Activated CD4-positive, alpha-beta T cell treated with anti-CD3 and anti-CD28 coated beads, Interleukin-2, amount 10 ng/mL, durations not matched to agents 24 days and 14 days (primary cell): ENCODE data around the gene TNFAIP8. TPM values are rescaled to one million over a fixed set of nuclear protein-coding genes. Genes with fewer than 3 reads are reported as not detected.

Source experiments
- DNase-seq: peaks from one replicate; pipeline ENCODE4 v3.0.0; 2022
- H3K27ac Mint-ChIP-seq: one replicate; pipeline ENCODE4 v1.8.0; 2022; ENCODE audit warnings: mild to moderate bottlenecking, mixed read lengths
- H3K27me3 Mint-ChIP-seq: one replicate; pipeline ENCODE4 v1.8.0; 2022; ENCODE audit warnings: mixed read lengths
- H3K36me3 Mint-ChIP-seq: one replicate; pipeline ENCODE4 v1.8.0; 2022; ENCODE audit warnings: low read depth, mild to moderate bottlenecking, mixed read lengths
- H3K4me1 Mint-ChIP-seq: one replicate; pipeline ENCODE4 v1.8.0; 2021; ENCODE audit warnings: mixed read lengths
- H3K4me3 Mint-ChIP-seq: one replicate; pipeline ENCODE4 v1.8.0; 2022; ENCODE audit warnings: mild to moderate bottlenecking, moderate library complexity, mixed read lengths
- H3K9me3 Mint-ChIP-seq: one replicate; pipeline ENCODE4 v1.8.0; 2021; ENCODE audit warnings: mixed read lengths
- intact Hi-C: fragments of 100-400 bp; cut with micrococcal nuclease; formaldehyde crosslinking; loops from one replicate; pipeline ENCODE4 v1.15.1; 2023
- total RNA-seq: library from RNA; stranded (reverse); gene quantifications from 2 replicates; pipeline ENCODE4 v1.2.3, GENCODE V29; 2022

TNFAIP8 gene
- total RNA-seq, 1 donor from 2014 or later = 188 TPM

DNA sequence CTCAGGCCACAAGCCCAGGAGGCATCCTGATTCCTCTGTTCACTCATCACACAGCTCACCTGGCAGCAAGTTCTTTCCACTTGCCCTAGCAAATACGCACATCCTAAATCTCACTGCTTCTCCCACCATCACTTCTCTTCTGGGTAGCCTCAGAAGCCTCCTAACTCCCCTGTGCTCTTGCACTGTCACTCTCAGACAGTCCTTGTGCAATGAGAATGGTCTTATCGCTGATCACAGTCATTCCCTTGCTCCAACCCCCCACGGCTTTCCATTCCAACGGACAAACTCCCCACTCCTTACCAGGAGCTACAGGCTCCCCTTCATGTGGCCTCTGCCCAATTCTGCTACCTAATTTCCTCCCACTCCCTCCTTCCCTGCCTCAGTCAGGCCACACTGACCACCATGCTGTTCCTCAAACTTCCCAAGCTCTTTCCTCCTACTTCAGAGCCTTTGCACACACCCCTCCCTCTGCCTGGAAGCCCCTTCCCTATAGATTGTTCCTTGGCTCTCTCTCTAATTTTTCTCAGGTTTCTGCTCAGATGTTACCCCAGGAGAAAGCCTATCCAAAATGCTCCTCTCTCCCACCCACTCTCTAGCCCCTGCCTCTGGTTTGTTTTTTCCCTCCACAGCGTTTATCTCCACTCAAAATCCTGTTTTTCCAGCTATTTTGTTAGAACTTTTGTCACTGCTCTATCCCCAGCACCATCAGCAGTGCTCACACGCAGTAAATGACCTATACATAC, 34.1 kb upstream of the TNFAIP8 start:
- H3K36me3 Mint-ChIP-seq = peaks cover 24% of the 10 kb centered on the region
- H3K27ac Mint-ChIP-seq = peak overlapping the region; percentile 89
- peaks cover 75% of the 10 kb centered on the region for H3K4me1 Mint-ChIP-seq
- no peak for DNase-seq
- H3K4me3 Mint-ChIP-seq = peak overlapping the region; percentile 67
- intact Hi-C loops = no loop called here
- no peaks in the 10 kb centered on the region for H3K9me3 Mint-ChIP-seq
- no peaks in the 10 kb centered on the region for H3K27me3 Mint-ChIP-seq

- intact Hi-C loops = no loop called here
- peak overlapping the region; percentile 67 for H3K4me3 Mint-ChIP-seq
- H3K27ac Mint-ChIP-seq = peak overlapping the region; percentile 89
- DNase-seq = no peak
- H3K36me3 Mint-ChIP-seq = peaks cover 24% of the 10 kb centered on the region
- H3K27me3 Mint-ChIP-seq = no peaks in the 10 kb centered on the region
- no peaks in the 10 kb centered on the region for H3K9me3 Mint-ChIP-seq
- H3K4me1 Mint-ChIP-seq = peaks cover 79% of the 10 kb centered on the region
Measured at GRCh38 chr5:119322312-119322947, 33.4 kb upstream of the TNFAIP8 start.

GRCh38 chr5:119322948-119323537, 32.8 kb upstream of the TNFAIP8 start:
- Mint-ChIP-seq H3K27ac (peak overlapping the region; percentile 89), H3K27me3 (no peaks in the 10 kb centered on the region), H3K4me3 (peak overlapping the region; percentile 67), H3K4me1 (peaks cover 80% of the 10 kb centered on the region), H3K9me3 (no peaks in the 10 kb centered on the region), H3K36me3 (peaks cover 24% of the 10 kb centered on the region)
- DNase-seq = peak; percentile 78
- intact Hi-C loops = no loop called here

GRCh38 chr5:119323601-119324000, 32.2 kb upstream of the TNFAIP8 start:
- Mint-ChIP-seq H3K4me1 (peaks cover 80% of the 10 kb centered on the region), H3K9me3 (no peaks in the 10 kb centered on the region), H3K27ac (peak overlapping the region; percentile 75), H3K36me3 (peaks cover 24% of the 10 kb centered on the region), H3K4me3 (no peak overlapping the region), H3K27me3 (no peaks in the 10 kb centered on the region)
- intact Hi-C loops = no loop called here
- DNase-seq = no peak

GRCh38 chr5:119324842-119325241, 31.0 kb upstream of the TNFAIP8 start:
- intact Hi-C loops = loop anchor here (5.0 kb wide), 1 partner anchor 38 kb away; no protein-coding TSS in a partner anchor
- Mint-ChIP-seq H3K4me3 (no peak overlapping the region), H3K36me3 (peaks cover 17% of the 10 kb centered on the region), H3K4me1 (peaks cover 80% of the 10 kb centered on the region), H3K9me3 (no peaks in the 10 kb centered on the region), H3K27me3 (no peaks in the 10 kb centered on the region), H3K27ac (no peak overlapping the region)
- DNase-seq = no peak

GRCh38 chr5:119327018-119327417, 28.8 kb upstream of the TNFAIP8 start:
- no peaks in the 10 kb centered on the region for H3K27me3 Mint-ChIP-seq
- H3K9me3 Mint-ChIP-seq = no peaks in the 10 kb centered on the region
- peak; percentile 79 for DNase-seq
- H3K36me3 Mint-ChIP-seq = peaks cover 10% of the 10 kb centered on the region
- peak overlapping the region; percentile 98 for H3K27ac Mint-ChIP-seq
- H3K4me1 Mint-ChIP-seq = peaks cover 76% of the 10 kb centered on the region
- intact Hi-C loops = loop anchor here (1.0 to 5.0 kb wide), 2 partner anchors 18 to 40 kb away; no protein-coding TSS in a partner anchor
- peak overlapping the region; percentile 78 for H3K4me3 Mint-ChIP-seq

DNA sequence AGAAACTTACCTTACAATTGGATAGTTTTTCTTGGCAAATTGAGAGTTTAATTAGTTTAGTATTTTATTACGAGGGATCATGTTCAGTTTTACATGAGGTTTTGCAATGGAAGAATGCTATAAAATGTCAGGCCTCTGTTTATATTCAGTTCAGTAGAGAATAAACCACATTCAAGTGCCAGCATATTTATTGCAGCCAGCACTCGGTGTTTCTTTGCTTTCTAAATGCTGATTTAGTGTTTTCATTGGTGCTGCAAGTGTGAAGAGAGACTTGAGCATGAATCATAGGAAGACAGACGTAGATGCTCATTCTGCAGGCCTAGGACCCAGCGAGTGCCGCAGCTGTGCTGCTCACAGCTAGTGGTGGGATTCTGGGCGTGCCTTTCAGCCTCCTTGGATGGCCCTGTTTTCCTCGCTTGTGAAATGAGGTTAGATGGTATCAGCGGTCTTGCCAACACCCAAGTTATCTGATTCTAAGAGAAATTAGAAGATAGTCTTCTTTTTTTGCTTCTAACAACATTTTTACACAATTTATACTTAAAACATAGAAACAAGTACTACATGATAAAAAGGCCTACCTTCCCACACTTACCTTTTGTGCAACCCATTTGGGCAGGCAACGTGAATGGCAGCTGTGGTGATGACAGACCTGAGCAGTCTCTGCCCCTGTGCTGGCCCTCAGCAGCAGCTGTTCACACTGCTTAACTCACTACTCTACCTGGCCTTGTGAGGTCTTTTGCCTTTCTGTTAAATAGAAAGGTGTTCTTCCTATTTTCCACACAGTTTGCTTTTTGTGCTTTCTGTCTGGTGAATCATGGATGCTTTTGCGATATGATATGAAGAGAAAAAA, 26.8 kb upstream of the TNFAIP8 start:
- Mint-ChIP-seq H3K27ac (peak overlapping the region; percentile 92), H3K4me3 (peak overlapping the region; percentile 73), H3K9me3 (no peaks in the 10 kb centered on the region), H3K27me3 (no peaks in the 10 kb centered on the region), H3K36me3 (peaks cover 6% of the 10 kb centered on the region), H3K4me1 (peaks cover 74% of the 10 kb centered on the region)
- peak; percentile 86 for DNase-seq
- intact Hi-C loops = loop anchor here (1.0 to 5.0 kb wide), 3 partner anchors 14 to 42 kb away; no protein-coding TSS in a partner anchor

- no peak for DNase-seq
- H3K9me3 Mint-ChIP-seq = no peaks in the 10 kb centered on the region
- peaks cover 75% of the 10 kb centered on the region for H3K4me1 Mint-ChIP-seq
- no peaks in the 10 kb centered on the region for H3K27me3 Mint-ChIP-seq
- peak overlapping the region; percentile 92 for H3K27ac Mint-ChIP-seq
- peak overlapping the region; percentile 73 for H3K4me3 Mint-ChIP-seq
- intact Hi-C loops = loop anchor here (1.0 to 5.0 kb wide), 3 partner anchors 13 to 54 kb away; no protein-coding TSS in a partner anchor
- peaks cover 8% of the 10 kb centered on the region for H3K36me3 Mint-ChIP-seq
Measured at GRCh38 chr5:119329666-119330065, 26.2 kb upstream of the TNFAIP8 start.

DNA sequence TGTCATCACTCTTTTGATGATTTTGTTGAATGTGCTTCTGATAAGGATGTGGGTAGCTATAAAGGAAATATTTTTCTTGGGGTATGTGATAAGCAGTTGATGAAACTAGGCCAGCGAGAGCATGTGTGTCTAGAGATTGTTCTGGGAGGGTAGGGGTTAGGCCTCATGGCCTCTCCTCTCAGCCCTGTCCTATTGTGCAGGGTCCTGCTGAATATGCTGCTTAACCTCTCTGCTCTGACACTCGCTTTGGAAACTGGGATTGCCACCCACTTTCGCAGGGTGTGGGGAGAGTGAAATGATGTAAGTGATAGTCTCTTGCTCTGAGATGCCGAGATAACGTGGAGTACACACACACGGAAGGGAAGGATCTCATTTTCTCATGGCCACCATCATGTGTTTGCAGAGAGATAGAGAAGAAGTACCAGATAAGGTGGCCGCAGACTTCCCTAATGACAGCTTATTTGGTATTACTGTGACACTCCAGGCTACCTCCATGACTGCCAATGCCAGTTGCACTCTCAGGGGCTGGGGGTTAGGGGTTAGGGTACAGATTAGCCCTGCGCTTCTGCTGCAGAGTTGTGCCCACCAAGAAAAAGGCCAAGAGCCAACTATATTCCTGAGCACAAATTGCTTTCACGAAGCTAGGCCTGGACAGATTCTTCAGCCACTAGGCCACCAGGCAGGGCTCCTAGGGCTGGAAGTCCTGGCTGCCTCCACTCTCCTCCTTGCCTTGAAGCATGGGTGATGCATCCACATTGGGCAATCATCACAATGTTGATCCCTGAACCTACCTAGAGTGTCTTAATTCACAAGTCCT, 25.2 kb upstream of the TNFAIP8 start:
- H3K4me1 Mint-ChIP-seq = peaks cover 81% of the 10 kb centered on the region
- H3K27me3 Mint-ChIP-seq = no peaks in the 10 kb centered on the region
- H3K4me3 Mint-ChIP-seq = peak overlapping the region; percentile 73
- intact Hi-C loops = loop anchor here (1.0 kb wide), 1 partner anchor 55 kb away; no protein-coding TSS in a partner anchor
- peaks cover 9% of the 10 kb centered on the region for H3K36me3 Mint-ChIP-seq
- no peaks in the 10 kb centered on the region for H3K9me3 Mint-ChIP-seq
- DNase-seq = peak; percentile 85
- H3K27ac Mint-ChIP-seq = peak overlapping the region; percentile 92

- peak overlapping the region; percentile 50 for H3K4me3 Mint-ChIP-seq
- peaks cover 8% of the 10 kb centered on the region for H3K36me3 Mint-ChIP-seq
Measured at GRCh38 chr5:119331566-119332095, 24.2 kb upstream of the TNFAIP8 start.

GRCh38 chr5:119332208-119332607, 23.6 kb upstream of the TNFAIP8 start:
- intact Hi-C loops = loop anchor here (2.0 kb wide), 2 partner anchors 23 to 63 kb away; no protein-coding TSS in a partner anchor
- DNase-seq = no peak
- Mint-ChIP-seq H3K9me3 (no peaks in the 10 kb centered on the region), H3K36me3 (peaks cover 12% of the 10 kb centered on the region), H3K4me3 (peak overlapping the region; percentile 85), H3K4me1 (peaks cover 77% of the 10 kb centered on the region), H3K27ac (peak overlapping the region; percentile 92), H3K27me3 (no peaks in the 10 kb centered on the region)

More at GRCh38 chr5:119331566-119332095, 24.2 kb upstream of the TNFAIP8 start:
- Mint-ChIP-seq H3K27ac (peak overlapping the region; percentile 92), H3K27me3 (no peaks in the 10 kb centered on the region), H3K4me1 (peaks cover 77% of the 10 kb centered on the region), H3K9me3 (no peaks in the 10 kb centered on the region)
- no peak for DNase-seq
- intact Hi-C loops = loop anchor here (2.0 kb wide), 2 partner anchors 23 to 63 kb away; no protein-coding TSS in a partner anchor

DNA sequence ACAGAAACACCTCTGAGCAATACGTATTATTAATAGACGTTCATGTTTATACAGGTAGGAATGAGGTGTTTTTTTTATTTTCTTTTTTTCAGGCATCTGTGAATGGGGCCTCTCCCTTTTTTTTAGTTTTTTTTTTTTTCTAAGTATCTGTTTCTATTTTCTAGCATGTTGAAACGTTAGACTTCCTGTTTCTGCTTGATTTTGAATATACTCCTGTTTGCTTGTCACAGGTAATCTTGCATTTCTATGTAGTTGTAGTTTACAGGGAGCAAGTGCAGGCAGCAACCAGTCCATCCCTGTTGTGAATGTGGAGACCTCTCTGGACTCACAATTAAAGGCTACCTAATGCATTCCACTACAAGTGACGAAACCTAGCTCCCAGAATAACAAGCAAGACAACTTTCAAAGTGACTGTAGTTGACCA, 22.8 kb upstream of the TNFAIP8 start:
- peaks cover 13% of the 10 kb centered on the region for H3K36me3 Mint-ChIP-seq
- peak overlapping the region; percentile 85 for H3K4me3 Mint-ChIP-seq
- DNase-seq = peak; percentile 71
- peak overlapping the region; percentile 92 for H3K27ac Mint-ChIP-seq
- no peaks in the 10 kb centered on the region for H3K27me3 Mint-ChIP-seq
- intact Hi-C loops = loop anchor here (1.0 to 2.0 kb wide), 5 partner anchors 9 to 64 kb away; no protein-coding TSS in a partner anchor
- peaks cover 77% of the 10 kb centered on the region for H3K4me1 Mint-ChIP-seq
- no peaks in the 10 kb centered on the region for H3K9me3 Mint-ChIP-seq
